K562 (cell line): ENCODE measurements around the gene NFATC1. TPM values are rescaled to one million over a fixed set of nuclear protein-coding genes. Genes with fewer than 3 reads are reported as not detected.

Source experiments
- ATAC-seq: fragments of 200-7000 bp; cut with Tn5 transposase; 3 replicates; pipeline ENCODE4 v1.9.1; 2020; ENCODE audit warnings: moderate library complexity
- BruUV-seq: library from RNA; stranded (reverse); fragments of 400-500 nt; replicated peaks from 2 replicates; lab custom pipeline; 2021; lab: Mats Ljungman, UMichigan
- CTCF ChIA-PET: fragments of 300-600 bp; formaldehyde crosslinking; extraction: SDS; loops from one replicate; lab custom pipeline; 2021; ENCODE audit warnings: low intra/inter-chr PET ratio; lab: Yijun Ruan, JAX
- POLR2A ChIA-PET: fragments of 300-600, 350-650 bp; sonication (Branson Sonifier 250); formaldehyde crosslinking; extraction: SDS; loops from one replicate; lab custom pipeline; 2021; ENCODE audit warnings: antibody characterized with exemption, inconsistent platforms; lab: Yijun Ruan, JAX
- DNase-seq, 4 experiments: peaks; one replicate each; pipeline versions ENCODE4 v3.0.0 to v3.0.0-alpha.2; 2011 to 2018; ENCODE audit warnings: low spot score in 3 of 4, mixed read lengths in 3 of 4; ENCODE audit errors: extremely low read depth in 1 of 4
- FAIRE-seq: peaks from 2 replicates; lab custom pipeline; 2011; peaks lifted over from hg19 to GRCh38; lab: Jason Lieb, UNC
- H2AFZ ChIP-seq: 2 replicates; pipeline ENCODE4 v1.6.0; 2011; ENCODE audit warnings: low read depth, low read length, control low read depth, inconsistent platforms
- H3K27ac ChIP-seq: fragments of 200-600 bp; 3 replicates; pipeline ENCODE4 v1.8.0; 2011; ENCODE audit warnings: low read depth, mild to moderate bottlenecking, control low read depth, inconsistent platforms, low read length, moderate library complexity, mixed read lengths; ENCODE audit errors: extremely low read depth
- H3K27me3 ChIP-seq, 2 experiments: fragments of 300-600 bp in 1 of 2; 2 replicates in 1 of 2; 3 replicates in 1 of 2; pipeline versions ENCODE4 v1.6.0 to v1.8.0; 2011; ENCODE audit warnings: inconsistent platforms in 2 of 2, low read length in 2 of 2, mild to moderate bottlenecking in 1 of 2, mixed read lengths in 1 of 2, moderate library complexity in 1 of 2; ENCODE audit not compliant: control insufficient read depth in 2 of 2, insufficient read depth in 2 of 2
- H3K36me3 ChIP-seq: fragments of 300-600 bp; 3 replicates; pipeline ENCODE4 v1.8.0; 2011; ENCODE audit warnings: mild to moderate bottlenecking, low read length, inconsistent platforms; ENCODE audit not compliant: control insufficient read depth, insufficient read depth
- H3K4me1 ChIP-seq, 2 experiments: fragments of 200-600 bp in 1 of 2; replicated peaks in 1 of 2; 2 replicates in 1 of 2; 3 replicates in 1 of 2; pipeline versions ENCODE4 v1.5.1 to v1.8.0; 2011; ENCODE audit warnings: inconsistent platforms in 2 of 2, low read length in 2 of 2, mild to moderate bottlenecking in 1 of 2, mixed read lengths in 1 of 2, moderate library complexity in 1 of 2; ENCODE audit not compliant: control insufficient read depth in 2 of 2, insufficient read depth in 2 of 2
- H3K4me2 ChIP-seq: 2 replicates; pipeline ENCODE4 v1.6.1; 2011; ENCODE audit warnings: low read length, control low read depth, inconsistent platforms, mixed read lengths; ENCODE audit not compliant: insufficient read depth
- H3K4me3 ChIP-seq: fragments of 200-600 bp; sonication (generic), shearing (Covaris generic); 2 replicates; pipeline ENCODE4 v1.5.1; 2016; ENCODE audit warnings: control low read depth, inconsistent platforms
- H3K79me2 ChIP-seq: fragments of 200-600 bp; 3 replicates; pipeline ENCODE4 v1.8.0; 2011; ENCODE audit warnings: low read length, inconsistent platforms; ENCODE audit not compliant: control insufficient read depth, insufficient read depth
- H3K9ac ChIP-seq, 2 experiments: 2 replicates each; pipeline versions ENCODE4 v1.6.0 to v1.6.1; 2011; ENCODE audit warnings: low read depth in 2 of 2, low read length in 2 of 2, control low read depth in 1 of 2, inconsistent platforms in 1 of 2, mild to moderate bottlenecking in 1 of 2, mixed read lengths in 1 of 2; ENCODE audit not compliant: insufficient read depth in 1 of 2
- H3K9me1 ChIP-seq: one replicate; pipeline ENCODE4 v1.6.0; 2011; ENCODE audit warnings: inconsistent platforms, mild to moderate bottlenecking, low read length, moderate library complexity; ENCODE audit not compliant: control insufficient read depth, insufficient read depth
- H3K9me3 ChIP-seq: replicated peaks from 2 replicates; pipeline ENCODE4 v1.5.1; 2011; ENCODE audit warnings: low read depth, low read length, inconsistent platforms; ENCODE audit not compliant: control insufficient read depth, insufficient read depth
- H4K20me1 ChIP-seq: replicated peaks from 2 replicates; pipeline ENCODE4 v1.6.1; 2011; ENCODE audit warnings: low read length, inconsistent platforms, mixed read lengths; ENCODE audit not compliant: control insufficient read depth, insufficient read depth
- CAMTA2 ChIP-seq: fragments of 250-450 bp; sonication (Bioruptor Pico); conservative IDR thresholded peaks from 2 replicates; pipeline ENCODE4 v1.5.1; 2022
- CBX3 ChIP-seq, 2 experiments: IDR thresholded peaks; 1 replicate in 1 of 2; 2 replicates in 1 of 2; pipeline ENCODE4 v1.6.1; 2012; ENCODE audit warnings: inconsistent platforms in 2 of 2, low read length in 2 of 2, borderline replicate concordance in 1 of 2, control low read depth in 1 of 2
- CBX8 ChIP-seq: fragments of 200-600 bp; sonication (generic); IDR thresholded peaks from 2 replicates; pipeline ENCODE4 v1.6.1; 2012; ENCODE audit warnings: borderline replicate concordance, mixed run types, low read depth, mild to moderate bottlenecking, moderate library complexity, mixed read lengths, low read length, control low read depth, inconsistent platforms; ENCODE audit not compliant: poor library complexity, severe bottlenecking; ENCODE audit errors: extremely low read depth
- COPS2 ChIP-seq: fragments of 450-650 bp; conservative IDR thresholded peaks from 2 replicates; pipeline ENCODE4 v1.6.1; 2016; ENCODE audit warnings: mild to moderate bottlenecking, moderate library complexity
- FIP1L1 ChIP-seq: fragments of 200-400 bp; formaldehyde crosslinking; IDR thresholded peaks from 2 replicates; pipeline ENCODE4 v1.6.1; 2018; ENCODE audit warnings: mild to moderate bottlenecking, low read depth, low read length; ENCODE audit not compliant: poor library complexity, severe bottlenecking
- LARP7 ChIP-seq: fragments of 450-650 bp; IDR thresholded peaks from 2 replicates; pipeline ENCODE4 v1.6.1; 2016
- MED1 ChIP-seq: sonication (generic); formaldehyde crosslinking; IDR thresholded peaks from 2 replicates; pipeline ENCODE4 v1.8.1; 2023; ENCODE audit warnings: missing genetic modification reagents, borderline replicate concordance
- MXI1 ChIP-seq: IDR thresholded peaks from 2 replicates; pipeline ENCODE4 v1.6.1; 2011; ENCODE audit warnings: low read depth, mild to moderate bottlenecking, improper control_type of control experiment, low read length
- NFIC ChIP-seq: fragments of 450-650 bp; IDR thresholded peaks from 2 replicates; pipeline ENCODE4 v1.6.1; 2017; ENCODE audit warnings: mild to moderate bottlenecking, inconsistent platforms
- POU5F1 ChIP-seq: fragments of 150-350 bp; IDR thresholded peaks from 2 replicates; pipeline ENCODE4 v1.6.1; 2014; ENCODE audit warnings: borderline replicate concordance, low read length, low read depth, mild to moderate bottlenecking; ENCODE audit not compliant: partially characterized antibody
- RFX5 ChIP-seq: IDR thresholded peaks from 2 replicates; pipeline ENCODE4 v1.6.1; 2011; ENCODE audit warnings: low read depth, mild to moderate bottlenecking, improper control_type of control experiment, low read length
- TAF7 ChIP-seq: fragments of 450-650 bp; IDR thresholded peaks from 2 replicates; pipeline ENCODE4 v1.6.1; 2016; ENCODE audit warnings: missing genetic modification characterization, missing compliant biosample characterization
- TOE1 ChIP-seq, 2 experiments: fragments of 450-650 bp in 1 of 2; sonication (generic) in 1 of 2; formaldehyde crosslinking in 1 of 2; IDR thresholded peaks; 2 replicates each; pipeline versions ENCODE4 v1.7.1 to v1.8.0; 2016 to 2022; ENCODE audit warnings: borderline replicate concordance in 2 of 2, mild to moderate bottlenecking in 2 of 2, antibody characterized with exemption in 1 of 2, inconsistent platforms in 1 of 2, low read depth in 1 of 2, missing genetic modification reagents in 1 of 2, moderate library complexity in 1 of 2
- ZNF217 ChIP-seq: sonication (generic); formaldehyde crosslinking; IDR thresholded peaks from 2 replicates; pipeline ENCODE4 v1.8.0; 2022; ENCODE audit warnings: mild to moderate bottlenecking, missing genetic modification reagents
- ZNF77 ChIP-seq: fragments of 250-450 bp; sonication (Bioruptor Pico); IDR thresholded peaks from 2 replicates; pipeline ENCODE4 v1.5.0; 2020
- WGBS: fragments of 100-300 bp; shearing (Covaris generic); methylation state at CpG from one replicate; pipeline ENCODE4 v1.1.6; 2016; ENCODE audit warnings: low coverage, mixed read lengths; ENCODE audit not compliant: insufficient coverage; ENCODE audit errors: missing lambda C conversion rate; 5-methylcytosine and 5-hydroxymethylcytosine counted together
- in situ Hi-C: fragments of 300-500 bp; cut with MboI; formaldehyde crosslinking; loops from 4 replicates; pipeline ENCODE4 v1.15.0; 2018; ENCODE audit warnings: inconsistent platforms, mixed read lengths
- intact Hi-C: fragments of 100-400 bp; cut with micrococcal nuclease; formaldehyde crosslinking; loops from 2 replicates; pipeline ENCODE4 v1.14.2; 2022
- polyA plus RNA-seq, 8 experiments: library from polyadenylated mRNA; depleted of rRNA in 4 of 8; stranded (reverse) in 5 of 8; unstranded in 3 of 8; fragments of >200 nt; fragmentation: Nextera tagmentation in 2 of 8; fragmentation: Illumina TruSeq in 1 of 8; extraction: Ambion mirVana in 2 of 8; extraction: Trizol in 1 of 8; gene quantifications; 2 replicates each; pipeline versions ENCODE4 v1.2.1 to v1.2.3, GENCODE V29; 2011 to 2014; ENCODE audit warnings: inconsistent platforms in 1 of 8, missing spikeins in 1 of 8
- total RNA-seq, 7 experiments: library from RNA; depleted of rRNA in 6 of 7; stranded (reverse); fragments of >200 nt in 6 of 7; fragmentation: Illumina TruSeq in 2 of 7; extraction: Trizol in 2 of 7; gene quantifications; 2 replicates each; pipeline versions ENCODE4 v1.2.1 to v1.2.3, GENCODE V29; 2011 to 2021; ENCODE audit warnings: low replicate concordance in 1 of 7
- TF ChIP-seq, protein P1 (sequence below): IDR thresholded peaks from 3 replicates; pipeline ENCODE4 v1.6.1; 2011; ENCODE audit warnings: borderline replicate concordance, mild to moderate bottlenecking, moderate library complexity; ENCODE audit not compliant: insufficient read length; ENCODE audit errors: extremely low read depth

NFATC1 gene
- total and polyA plus RNA-seq, 9 of the 15 experiments (the other 6 are each of a cell fraction or from before 2014, with no cell fraction given): 1.1 to 16.4 (median 2.5) TPM

DNA sequence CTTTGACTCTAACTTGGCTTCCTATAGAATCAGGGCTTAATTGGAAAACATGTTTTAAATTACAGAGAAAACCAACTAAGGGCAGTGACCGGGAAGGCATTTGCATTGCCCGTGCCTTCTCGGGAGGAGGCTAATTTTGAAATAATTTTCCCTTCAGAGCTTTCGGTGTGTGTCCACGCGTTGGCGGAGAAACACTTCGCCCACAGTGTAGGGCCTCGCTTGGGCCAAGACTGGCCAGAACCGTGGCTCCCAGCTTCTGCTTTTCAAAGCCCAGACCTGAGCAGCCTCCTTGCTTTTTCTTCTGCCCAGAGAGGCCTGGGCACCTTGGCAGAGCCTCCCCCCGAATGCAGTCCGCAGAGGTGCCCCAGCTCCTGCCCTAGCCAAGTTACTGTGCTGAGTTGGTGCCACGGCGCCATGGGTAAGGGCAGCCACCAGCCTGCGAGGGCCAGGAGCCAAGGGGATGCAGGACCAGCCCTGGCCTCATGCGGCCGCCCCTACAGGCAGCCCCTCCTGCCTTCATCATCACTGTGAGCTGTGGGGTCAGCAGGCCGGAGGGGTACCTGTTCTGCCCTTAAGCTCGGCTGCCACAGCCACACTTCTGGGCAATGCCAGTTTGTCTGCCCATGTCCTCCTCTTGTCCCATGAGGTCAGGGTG, 57.4 kb downstream of the NFATC1 start (continued):
- TF ChIP-seq TAF7 (tag): no peak
- no peak for TF ChIP-seq NFIC
- no peak for TF ChIP-seq CBX8
- no peak for TF ChIP-seq CBX3 (IDR thresholded peaks at IDR 0.05; ENCODE audit: borderline replicate concordance in 1 of 2, low read length in 2 of 2)
- TF ChIP-seq RFX5: no peak
- TF ChIP-seq, all 486 proteins: peak for 0

DNA sequence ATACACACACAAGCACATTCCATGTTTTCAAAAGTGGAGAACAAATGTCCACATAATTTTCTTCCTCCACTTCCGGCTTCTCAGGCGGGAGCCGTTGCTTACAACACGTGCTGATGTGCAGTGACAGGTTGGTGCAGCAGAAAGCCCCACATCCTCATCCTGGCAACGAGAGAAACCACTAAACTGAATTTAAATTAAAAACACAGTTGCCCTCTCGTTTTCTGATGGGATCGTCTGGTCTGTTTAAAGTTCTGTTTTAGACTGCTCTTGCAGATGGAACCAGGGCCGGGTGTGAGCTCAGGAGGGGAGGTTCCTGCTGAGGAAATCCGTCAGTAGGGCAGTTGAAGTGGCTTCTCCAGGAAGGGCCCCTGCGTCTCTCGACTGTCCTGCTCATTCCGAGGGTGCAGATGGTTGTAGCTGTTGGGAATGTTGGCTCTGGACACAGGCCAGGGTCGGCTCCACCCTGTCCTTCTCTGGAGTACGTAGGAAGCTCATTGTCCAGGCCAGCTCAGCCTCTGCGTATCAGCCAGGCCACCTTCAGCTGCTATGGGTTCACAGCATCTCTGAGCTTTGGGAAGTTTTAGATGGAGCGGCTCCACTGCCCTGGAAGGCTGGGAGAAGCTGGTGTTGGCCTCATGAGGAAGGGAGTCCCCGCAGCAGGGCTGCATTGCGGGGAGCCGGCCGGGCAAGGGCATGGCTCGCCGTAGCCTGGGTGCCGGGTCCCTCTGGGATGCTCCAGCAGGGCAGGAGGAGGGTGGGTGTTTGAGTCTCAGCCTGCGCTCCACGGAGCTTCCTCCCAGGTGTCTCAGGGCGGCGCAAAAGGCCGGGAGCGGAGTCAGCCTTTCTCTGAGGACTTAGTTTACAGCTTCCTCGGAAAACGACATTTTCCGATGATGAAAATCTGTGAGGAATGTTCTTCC, 58.3 kb downstream of the NFATC1 start:
- no peaks in the 10 kb centered on the region for H3K9me3 ChIP-seq
- no peak for FAIRE-seq
- no peak for DNase-seq
- WGBS: 90% methylated on average over 19 of the region's 32 CpGs
- H4K20me1 ChIP-seq: no peaks in the 10 kb centered on the region; the same call in 1 of the 2 replicates
- no peak overlapping the region for H3K9ac ChIP-seq
- H3K9me1 ChIP-seq: no peaks in the 10 kb centered on the region
- no peaks in the 10 kb centered on the region for H3K27me3 ChIP-seq
- intact Hi-C loops: no loop called here
- H3K4me3 ChIP-seq: no peak overlapping the region
- in situ Hi-C loops: no loop called here
- no peaks in the 10 kb centered on the region for H3K79me2 ChIP-seq
- H3K4me2 ChIP-seq: no peak overlapping the region
- H3K4me1 ChIP-seq: peaks cover 0 to 7% of the 10 kb centered on the region in 2 experiments; a peak in 1 of 5 replicates
- no peak overlapping the region for H2AFZ ChIP-seq
- peaks cover 17% of the 10 kb centered on the region; the same call in 1 of the 3 replicates for H3K36me3 ChIP-seq
- ChIA-PET POLR2A (interaction anchor here (0.6 kb wide), 1 partner anchor 19 kb away, joined by 3 read pairs; no protein-coding TSS in a partner anchor), CTCF (no interaction called here)
- no peak for ATAC-seq
- no peak overlapping the region for H3K27ac ChIP-seq
- no TSS peak for BruUV-seq
- TF ChIP-seq FIP1L1 (no peak), CAMTA2 (CRISPR knock-in tag) (no peak), POU5F1 (no peak), TOE1 (IDR thresholded peaks at IDR 0.05; ENCODE audit: borderline replicate concordance) (no peak), TOE1 (CRISPR knock-in tag; IDR thresholded peaks at IDR 0.05; ENCODE audit: borderline replicate concordance, low read depth) (no peak), MXI1 (no peak), MED1 (CRISPR knock-in tag) (no peak), COPS2 (no peak), ZNF217 (CRISPR knock-in tag) (no peak), ZNF77 (CRISPR knock-in tag) (no peak), LARP7 (no peak)
- TF ChIP-seq, protein P1, sequence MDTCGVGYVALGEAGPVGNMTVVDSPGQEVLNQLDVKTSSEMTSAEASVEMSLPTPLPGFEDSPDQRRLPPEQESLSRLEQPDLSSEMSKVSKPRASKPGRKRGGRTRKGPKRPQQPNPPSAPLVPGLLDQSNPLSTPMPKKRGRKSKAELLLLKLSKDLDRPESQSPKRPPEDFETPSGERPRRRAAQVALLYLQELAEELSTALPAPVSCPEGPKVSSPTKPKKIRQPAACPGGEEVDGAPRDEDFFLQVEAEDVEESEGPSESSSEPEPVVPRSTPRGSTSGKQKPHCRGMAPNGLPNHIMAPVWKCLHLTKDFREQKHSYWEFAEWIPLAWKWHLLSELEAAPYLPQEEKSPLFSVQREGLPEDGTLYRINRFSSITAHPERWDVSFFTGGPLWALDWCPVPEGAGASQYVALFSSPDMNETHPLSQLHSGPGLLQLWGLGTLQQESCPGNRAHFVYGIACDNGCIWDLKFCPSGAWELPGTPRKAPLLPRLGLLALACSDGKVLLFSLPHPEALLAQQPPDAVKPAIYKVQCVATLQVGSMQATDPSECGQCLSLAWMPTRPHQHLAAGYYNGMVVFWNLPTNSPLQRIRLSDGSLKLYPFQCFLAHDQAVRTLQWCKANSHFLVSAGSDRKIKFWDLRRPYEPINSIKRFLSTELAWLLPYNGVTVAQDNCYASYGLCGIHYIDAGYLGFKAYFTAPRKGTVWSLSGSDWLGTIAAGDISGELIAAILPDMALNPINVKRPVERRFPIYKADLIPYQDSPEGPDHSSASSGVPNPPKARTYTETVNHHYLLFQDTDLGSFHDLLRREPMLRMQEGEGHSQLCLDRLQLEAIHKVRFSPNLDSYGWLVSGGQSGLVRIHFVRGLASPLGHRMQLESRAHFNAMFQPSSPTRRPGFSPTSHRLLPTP: no peak
